ENCODE results near the gene FAM200C. TPM values are rescaled to one million over a fixed set of nuclear protein-coding genes. Genes with fewer than 3 reads are reported as not detected.

The FAM200C gene
- total and polyA plus RNA-seq, 2 of the 13 experiments (the other 11 are each of a cell fraction or from before 2014, with no cell fraction given) = 3.2 to 4.7 TPM

DNA sequence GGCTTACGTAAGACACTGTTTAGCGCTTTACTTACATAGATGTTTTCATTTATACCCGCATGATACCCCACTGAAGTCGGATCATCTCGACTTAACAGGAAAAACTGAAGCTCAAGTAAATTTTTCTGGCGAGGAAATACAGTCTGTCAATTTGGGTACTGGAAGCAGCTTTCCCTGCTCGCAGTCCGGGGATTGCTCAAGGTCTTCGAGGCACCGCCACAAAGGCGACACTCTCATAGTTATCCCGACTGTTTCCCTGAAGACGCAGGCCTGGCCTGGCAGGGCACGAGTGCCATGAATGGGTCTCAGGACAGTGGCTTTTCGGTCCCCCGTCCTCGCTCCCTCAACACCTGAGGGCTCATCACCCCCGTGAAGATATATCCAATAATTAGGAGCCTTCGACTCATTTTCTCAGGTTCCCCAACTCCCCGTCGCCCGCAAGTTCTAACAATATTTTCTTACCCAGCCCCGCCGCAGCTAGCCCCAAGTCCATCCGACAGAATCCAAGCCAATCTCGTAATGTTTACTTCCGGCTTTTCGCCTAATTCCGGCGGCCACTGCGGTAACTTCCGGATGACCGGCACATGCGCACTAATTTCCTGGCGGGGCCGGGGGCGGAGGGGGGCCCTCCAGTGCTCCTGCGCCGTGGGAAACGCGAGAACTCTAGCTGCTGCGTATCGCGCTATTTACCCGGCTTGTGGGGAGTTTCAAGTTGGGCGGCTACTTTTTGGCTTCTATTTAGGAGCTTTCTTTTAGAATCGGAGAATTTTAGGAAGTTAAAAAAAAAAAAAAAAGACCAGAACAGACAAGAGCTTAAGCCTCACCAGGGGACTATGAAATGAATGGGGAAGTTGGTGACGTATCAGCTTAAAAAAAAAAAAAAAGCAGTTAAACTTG, 19.0 kb upstream of the FAM200C start, which contains the start of gene SLU7 (continued):
- no peak for TF ChIP-seq CENPBD1 (CRISPR knock-in tag; IDR thresholded peaks at IDR 0.05; ENCODE audit: borderline replicate concordance, low read depth)
- no peak for TF ChIP-seq KLF12 (CRISPR knock-in tag; IDR thresholded peaks at IDR 0.05; ENCODE audit: borderline replicate concordance)
- TF ChIP-seq ZSCAN9 (CRISPR knock-in tag; IDR thresholded peaks at IDR 0.05; ENCODE audit: borderline replicate concordance) = 0 out of 2 replicates have a peak, but pooled peaks have one; percentile 25
- TF ChIP-seq NFE2L1 (CRISPR knock-in tag; IDR thresholded peaks at IDR 0.05; ENCODE audit: borderline replicate concordance) = no peak
- TF ChIP-seq TEAD2 (CRISPR knock-in tag; IDR thresholded peaks at IDR 0.05) = no peak
- TF ChIP-seq DRAP1 (CRISPR knock-in tag; IDR thresholded peaks at IDR 0.05) = peak; percentile 74
- no peak for TF ChIP-seq NFATC3 (CRISPR knock-in tag; IDR thresholded peaks at IDR 0.05)
- TF ChIP-seq ARID4A (CRISPR knock-in tag; IDR thresholded peaks at IDR 0.05; ENCODE audit: borderline replicate concordance) = peak; percentile 84; the same call in 1 of the 2 replicates
- TF ChIP-seq ZIK1 (CRISPR knock-in tag; IDR thresholded peaks at IDR 0.05; ENCODE audit: borderline replicate concordance, low read depth) = no peak
- TF ChIP-seq ZNF503 (CRISPR knock-in tag; IDR thresholded peaks at IDR 0.05) = 0 out of 2 replicates have a peak, but pooled peaks have one; percentile 6
- TF ChIP-seq FOXO1 (CRISPR knock-in tag; IDR thresholded peaks at IDR 0.05) = no peak
- TF ChIP-seq MEF2D (CRISPR knock-in tag; IDR thresholded peaks at IDR 0.05) = peak; percentile 27; the same call in 1 of the 2 replicates
- TF ChIP-seq NFKBIZ (CRISPR knock-in tag; IDR thresholded peaks at IDR 0.05) = 0 out of 2 replicates have a peak, but pooled peaks have one; percentile 33
- no peak for TF ChIP-seq ZNF703 (CRISPR knock-in tag; IDR thresholded peaks at IDR 0.05; ENCODE audit: borderline replicate concordance)
- no peak for TF ChIP-seq MIXL1 (CRISPR knock-in tag; IDR thresholded peaks at IDR 0.05)
- TF ChIP-seq ASH2L (IDR thresholded peaks at IDR 0.05; ENCODE audit: insufficient read length, low read depth, low read length) = peak; percentile 88
- peak; percentile 58 for TF ChIP-seq MAX (IDR thresholded peaks at IDR 0.05)
- 0 out of 4 replicates have a peak, but pooled peaks of 1 of the 2 experiments have one; percentile 18 for TF ChIP-seq KLF16 (CRISPR knock-in tag; IDR thresholded peaks at IDR 0.05)
- TF ChIP-seq ZNF431 (CRISPR knock-in tag; IDR thresholded peaks at IDR 0.05; ENCODE audit: borderline replicate concordance, low read depth) = no peak
- TF ChIP-seq HIVEP1 (CRISPR knock-in tag; IDR thresholded peaks at IDR 0.05) = no peak
- TF ChIP-seq, protein P1, sequence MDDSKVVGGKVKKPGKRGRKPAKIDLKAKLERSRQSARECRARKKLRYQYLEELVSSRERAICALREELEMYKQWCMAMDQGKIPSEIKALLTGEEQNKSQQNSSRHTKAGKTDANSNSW (CRISPR knock-in tag; IDR thresholded peaks at IDR 0.05; ENCODE audit: borderline replicate concordance) = peak; percentile 28; the same call in 1 of the 2 replicates

Data from HepG2 (cell line).